ENCODE data around the gene GABRG2.

GRCh38 chr5:162128117-162128516 is 60.5 kb downstream of the GABRG2 start:
- no peak for TF ChIP-seq CTCF (IDR thresholded peaks at IDR 0.05; ENCODE audit: insufficient read depth, low read length)
- no peak for TF ChIP-seq POLR2AphosphoS5 (IDR thresholded peaks at IDR 0.05; ENCODE audit: low read depth)

Data from HL-60 (cell line).